HTR-8/SVneo (cell line): Measurements from ENCODE around the gene TBCEL.

ENCODE experiments used
- DNase-seq: peaks from one replicate; pipeline ENCODE4 v3.0.0; 2011; ENCODE audit warnings: low spot score, mixed read lengths; ENCODE audit not compliant: insufficient read length
- FAIRE-seq: peaks from 2 replicates; lab custom pipeline; 2011; peaks lifted over from hg19 to GRCh38; lab: Jason Lieb, UNC

Gene TBCEL

GRCh38 chr11:121129362-121130340, 105.7 kb downstream of the TBCEL start:
- DNase-seq (no peak), FAIRE-seq (no peak)

GRCh38 chr11:121131656-121132055, 107.8 kb downstream of the TBCEL start:
- DNase-seq: no peak
- no peak for FAIRE-seq

GRCh38 chr11:121132211-121132976, 108.5 kb downstream of the TBCEL start:
- DNase-seq: no peak
- no peak for FAIRE-seq

GRCh38 chr11:121134741-121135312, 110.9 kb downstream of the TBCEL start:
- DNase-seq: no peak
- FAIRE-seq: no peak

GRCh38 chr11:121137005-121137404, 113.1 kb downstream of the TBCEL start:
- no peak for DNase-seq
- FAIRE-seq: peak; percentile 85

GRCh38 chr11:121138259-121138658, 114.4 kb downstream of the TBCEL start:
- no peak for FAIRE-seq
- DNase-seq: no peak

GRCh38 chr11:121140369-121140768, 116.5 kb downstream of the TBCEL start:
- DNase-seq: no peak
- no peak for FAIRE-seq
